NCI-H82 treated with DMSO at 0.1 percent for 48 hours (cell line): ENCODE measurements around the gene FOXP1.

Experiments used
- DNase-seq: peaks from one replicate; lab custom pipeline; 2025; ENCODE audit not compliant: unreplicated experiment; lab: John Stamatoyannopoulos, UW

Gene FOXP1

GRCh38 chr3:71583566-71584393 is at the start of gene FOXP1:
TSS of gene FOXP1 (minus strand) at chr3:71583728. CDS start at chr3:71198381, 385,347 bp downstream.
- peak; percentile 17 for DNase-seq

DNA sequence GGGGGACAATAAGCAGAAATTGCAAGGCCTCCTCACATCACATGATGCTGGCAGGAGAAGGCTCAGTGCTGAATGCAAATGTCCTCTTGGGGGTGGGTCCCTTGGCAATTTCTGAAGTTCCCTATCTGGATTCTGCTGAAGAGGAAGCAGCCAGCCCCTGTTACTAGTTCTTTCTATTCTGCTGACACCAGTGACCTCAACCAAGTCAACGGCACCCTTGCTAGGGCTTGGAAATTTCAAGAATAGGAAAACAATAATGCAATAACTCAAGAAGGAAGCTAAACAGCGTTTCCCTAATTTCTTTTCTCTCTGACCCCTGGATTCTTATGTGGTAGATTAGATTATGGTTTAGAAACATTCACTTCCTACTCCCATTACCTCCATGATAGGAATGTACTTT is 46.2 kb upstream of the FOXP1 start:
- DNase-seq = no peak

DNA sequence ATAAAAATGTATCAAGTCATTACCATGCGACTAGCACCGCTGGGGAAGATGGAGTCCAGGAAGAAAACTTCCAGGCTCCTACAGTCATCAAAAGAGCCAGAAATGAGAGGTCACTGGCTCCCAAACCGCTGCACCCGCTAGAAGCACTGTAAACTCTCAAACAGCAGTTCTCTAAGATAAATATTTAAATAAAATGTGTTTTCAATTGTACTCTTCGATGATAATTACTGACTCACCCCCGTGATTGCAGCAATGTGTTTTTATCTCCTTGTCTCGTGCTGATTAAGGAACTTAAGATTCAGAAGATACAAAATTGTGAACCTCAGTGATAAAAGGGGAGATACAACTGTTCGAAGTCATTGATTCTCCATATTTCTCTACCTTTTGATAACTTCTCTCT is 45.8 kb upstream of the FOXP1 start:
- DNase-seq = no peak

DNA sequence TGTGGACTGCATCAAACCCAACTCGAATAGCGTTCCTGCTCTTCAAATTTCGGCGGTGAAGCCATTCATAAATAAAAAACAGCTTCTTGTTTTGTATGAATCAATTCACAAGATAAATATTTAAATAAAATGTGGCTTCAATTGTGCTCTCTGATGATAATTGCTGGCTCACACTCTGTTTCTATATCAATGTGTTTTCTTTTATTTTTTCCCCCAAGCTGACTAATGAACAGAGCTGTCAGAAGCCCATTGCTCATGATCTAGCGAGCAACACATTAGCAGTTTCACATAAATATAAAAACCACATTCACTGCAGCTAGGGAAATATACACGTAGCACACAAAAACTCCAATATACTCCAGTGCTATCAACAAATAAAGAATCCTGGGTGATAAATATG is 45.0 kb upstream of the FOXP1 start:
- DNase-seq = no peak

GRCh38 chr3:71625676-71626075 is 42.1 kb upstream of the FOXP1 start:
- no peak for DNase-seq

DNA sequence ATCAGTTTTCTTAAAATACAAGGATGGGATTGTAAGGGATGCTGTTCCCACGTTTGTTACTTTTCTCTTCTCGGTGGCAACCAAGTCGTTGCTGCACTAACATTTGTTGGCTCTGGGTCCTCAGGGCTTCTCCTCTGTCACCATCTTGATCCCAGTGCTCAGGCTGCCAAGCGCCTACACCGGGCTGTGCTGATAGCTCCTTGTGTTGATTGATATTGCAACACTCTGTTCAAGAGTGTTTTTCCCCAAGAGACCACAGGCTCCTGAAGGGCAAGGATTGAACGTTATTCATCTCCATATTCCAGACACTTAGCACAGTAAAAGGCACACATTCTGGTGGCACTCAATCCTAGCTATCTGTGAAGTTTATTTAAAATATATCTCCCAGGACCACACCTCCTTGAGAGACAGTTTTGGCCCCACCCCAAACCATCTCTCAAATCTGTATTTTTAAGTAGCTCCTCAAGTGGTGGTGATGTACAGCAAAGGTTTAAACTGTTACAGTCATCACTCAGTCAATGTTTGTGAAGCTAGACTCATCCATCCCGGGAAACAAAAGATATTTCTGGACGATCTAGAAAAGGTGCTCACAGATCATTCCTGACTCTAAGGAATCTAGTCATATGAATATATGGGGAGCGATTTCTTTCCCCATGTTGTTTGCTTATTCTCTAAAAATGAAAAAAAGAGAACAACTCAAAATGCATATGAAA is 38.5 kb upstream of the FOXP1 start:
- no peak for DNase-seq

GRCh38 chr3:71618538-71618937 is 35.0 kb upstream of the FOXP1 start:
- DNase-seq = no peak

DNA sequence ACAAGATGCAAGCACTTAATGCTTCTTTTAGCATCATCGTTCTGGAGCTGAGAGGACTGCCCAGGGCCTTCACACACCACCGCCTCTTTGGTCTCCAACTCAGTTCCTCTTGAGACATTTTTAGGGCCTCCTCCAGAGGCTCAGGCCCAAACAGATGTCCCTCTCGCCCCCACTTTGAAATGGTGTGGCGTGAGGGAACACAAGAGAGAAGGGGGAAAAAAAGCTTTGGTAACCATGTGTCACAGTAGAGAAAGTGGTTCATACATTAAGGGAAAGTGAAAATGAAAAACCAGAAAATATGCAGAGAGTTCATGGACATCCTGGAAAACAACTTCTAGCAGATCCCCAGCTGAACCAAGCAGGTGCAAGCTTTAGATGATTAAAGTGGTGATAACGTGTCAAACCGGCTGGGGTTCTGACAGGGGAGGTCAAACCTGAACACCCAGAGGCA is 33.1 kb upstream of the FOXP1 start:
- DNase-seq = no peak

- DNase-seq = no peak
Observed at GRCh38 chr3:71614869-71615268, 31.3 kb upstream of the FOXP1 start.

GRCh38 chr3:71614426-71614825 is 30.9 kb upstream of the FOXP1 start:
- DNase-seq = no peak

- no peak for DNase-seq
Observed at GRCh38 chr3:71611099-71611498, 27.6 kb upstream of the FOXP1 start.

GRCh38 chr3:71607364-71607763 is 23.8 kb upstream of the FOXP1 start:
- DNase-seq = no peak

- no peak for DNase-seq
Observed at GRCh38 chr3:71606582-71606981, 23.1 kb upstream of the FOXP1 start.

DNA sequence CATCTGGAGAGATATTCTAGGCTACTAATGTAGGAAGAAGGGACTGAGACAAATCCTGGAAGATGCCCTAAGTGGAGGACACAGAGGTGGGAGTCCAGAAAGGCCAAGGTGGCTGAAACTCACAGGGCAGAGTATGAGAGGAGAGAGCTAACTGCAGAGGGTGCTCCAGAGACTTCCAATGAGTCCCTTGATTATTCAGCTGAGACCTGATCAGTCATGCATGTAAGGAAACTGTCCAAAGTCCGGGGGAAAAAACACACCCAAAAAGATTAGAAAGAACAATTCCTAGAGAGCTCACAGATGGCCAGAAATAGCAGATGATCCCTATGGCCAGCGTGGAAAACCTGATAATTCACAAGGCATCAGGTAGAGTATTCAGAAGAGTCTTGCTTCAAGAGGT is 18.7 kb upstream of the FOXP1 start:
- DNase-seq = no peak

DNA sequence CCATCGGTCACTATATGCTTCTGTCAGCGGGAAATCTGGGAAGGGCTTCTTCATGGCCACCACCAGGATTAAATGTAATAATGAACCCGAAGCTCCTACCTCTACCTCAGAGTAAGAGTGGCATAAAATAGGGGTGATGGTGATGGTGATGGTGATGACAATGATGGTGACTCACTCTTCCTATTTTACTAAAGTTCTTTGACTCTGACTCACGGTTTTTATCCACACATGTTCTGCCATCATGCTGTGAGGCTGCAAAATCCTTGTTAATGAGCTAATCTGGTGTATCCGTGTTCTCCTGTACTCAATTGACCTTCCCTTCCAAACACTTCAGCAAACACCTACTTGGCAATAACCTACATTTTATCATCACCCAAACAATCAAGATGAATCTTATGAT is 18.3 kb upstream of the FOXP1 start:
- no peak for DNase-seq

- no peak for DNase-seq
Observed at GRCh38 chr3:71600646-71601288, 17.2 kb upstream of the FOXP1 start.

DNA sequence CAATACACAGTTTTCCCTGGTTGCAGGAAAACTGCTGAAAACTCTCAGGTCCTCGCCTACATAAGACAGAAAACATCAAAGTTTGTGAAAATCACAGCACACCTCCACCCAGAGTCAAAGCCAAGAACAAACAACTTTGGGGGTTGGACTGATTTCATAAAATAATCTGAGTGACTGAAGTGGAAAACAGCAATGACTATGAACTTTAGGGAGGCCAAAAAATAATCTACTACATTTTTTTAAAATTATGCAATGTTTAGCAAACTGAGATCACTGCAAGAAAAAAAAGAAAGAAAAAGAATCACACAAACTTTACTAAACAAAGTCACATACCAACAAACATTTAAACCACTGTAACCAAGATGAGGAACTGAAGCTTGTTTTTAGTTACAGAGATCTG is 15.9 kb upstream of the FOXP1 start:
- no peak for DNase-seq

GRCh38 chr3:71598292-71598691 is 14.8 kb upstream of the FOXP1 start:
- DNase-seq = no peak

GRCh38 chr3:71597286-71597685 is 13.8 kb upstream of the FOXP1 start:
- DNase-seq = no peak

DNA sequence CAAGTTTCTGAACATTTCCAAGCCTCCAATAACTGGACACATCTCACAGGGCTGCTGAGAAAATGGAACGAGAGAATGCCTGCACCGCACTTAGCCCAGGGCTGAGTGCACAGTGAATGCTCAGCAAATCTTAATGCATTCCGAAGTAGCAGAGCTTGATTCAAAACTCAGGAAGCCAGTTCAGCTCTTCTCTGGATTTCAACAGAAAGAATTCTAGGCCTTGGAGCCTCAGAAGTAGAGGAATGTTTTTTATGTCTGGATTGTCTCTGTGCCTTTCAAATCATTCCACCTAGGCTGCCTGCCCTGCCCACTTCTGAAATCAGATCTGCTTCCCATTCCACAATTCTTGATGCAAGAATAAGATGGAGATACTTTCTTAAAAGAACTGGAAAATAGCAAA is 9.6 kb upstream of the FOXP1 start:
- no peak for DNase-seq

DNA sequence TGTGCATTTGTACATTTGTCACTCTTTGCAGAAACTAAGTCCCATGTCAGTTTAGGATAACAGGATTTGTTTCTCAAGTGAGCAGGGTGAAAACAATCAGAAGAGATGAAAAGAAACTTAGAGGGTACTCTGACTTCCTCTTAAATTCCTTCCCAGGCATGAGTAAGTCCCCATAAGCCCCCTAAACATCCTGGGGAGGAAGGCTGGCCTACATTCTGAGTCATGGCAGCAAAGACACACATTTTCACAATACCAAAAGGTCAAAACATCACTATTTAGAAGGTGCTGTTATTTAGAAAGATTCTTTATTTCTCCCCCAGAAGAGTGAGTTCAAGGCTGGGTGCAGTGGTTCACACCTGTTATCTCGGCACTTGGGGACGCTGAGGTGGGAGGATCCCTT is 7.6 kb upstream of the FOXP1 start:
- no peak for DNase-seq

GRCh38 chr3:71589132-71589531 is 5.6 kb upstream of the FOXP1 start:
- no peak for DNase-seq
